HepG2 (cell line): ENCODE results near the gene MYORG. TPM values are rescaled to one million over a fixed set of nuclear protein-coding genes. Genes with fewer than 3 reads are reported as not detected.

Source experiments
- BATF2 ChIP-seq: sonication (generic); formaldehyde crosslinking; IDR thresholded peaks from 2 replicates; pipeline ENCODE4 v1.8.0; 2022; ENCODE audit warnings: mild to moderate bottlenecking, missing genetic modification reagents, moderate library complexity
- DZIP1 ChIP-seq: sonication (generic); formaldehyde crosslinking; IDR thresholded peaks from 2 replicates; pipeline ENCODE4 v1.5.0; 2020; ENCODE audit warnings: mild to moderate bottlenecking, missing genetic modification reagents
- FOXK1 ChIP-seq: sonication (generic); formaldehyde crosslinking; IDR thresholded peaks from 2 replicates; pipeline ENCODE4 v1.4.0; 2020; ENCODE audit warnings: low read depth, missing genetic modification reagents, borderline replicate concordance
- GZF1 ChIP-seq: sonication (generic); formaldehyde crosslinking; IDR thresholded peaks from 2 replicates; pipeline ENCODE4 v1.5.1; 2020; ENCODE audit warnings: mild to moderate bottlenecking, missing genetic modification reagents
- JUND ChIP-seq: sonication (generic); formaldehyde crosslinking; IDR thresholded peaks from 2 replicates; pipeline ENCODE4 v1.8.0; 2022; ENCODE audit warnings: mild to moderate bottlenecking, missing genetic modification reagents
- MAFF ChIP-seq: IDR thresholded peaks from 2 replicates; pipeline ENCODE4 v1.6.1; 2011; ENCODE audit warnings: low read depth, low read length, improper control_type of control experiment
- NFKBIZ ChIP-seq: IDR thresholded peaks from 2 replicates; pipeline ENCODE4 v1.6.1; 2018; ENCODE audit warnings: missing genetic modification reagents, missing compliant biosample characterization
- ONECUT2 ChIP-seq: sonication (generic); formaldehyde crosslinking; IDR thresholded peaks from 2 replicates; pipeline ENCODE4 v1.4.0; 2020; ENCODE audit warnings: missing genetic modification reagents
- POLR2AphosphoS2 ChIP-seq: IDR thresholded peaks from 2 replicates; pipeline ENCODE4 v1.6.1; 2011; ENCODE audit warnings: low read depth, low read length, improper control_type of control experiment
- PRDM4 ChIP-seq: sonication (generic); formaldehyde crosslinking; IDR thresholded peaks from 2 replicates; pipeline ENCODE4 v1.9.0; 2021; ENCODE audit warnings: missing genetic modification reagents, borderline replicate concordance
- RORA ChIP-seq: sonication (generic); formaldehyde crosslinking; IDR thresholded peaks from 2 replicates; pipeline ENCODE4 v1.5.0; 2020; ENCODE audit warnings: mild to moderate bottlenecking, missing genetic modification reagents, moderate library complexity
- SMAD9 ChIP-seq: sonication (generic); formaldehyde crosslinking; IDR thresholded peaks from 2 replicates; pipeline ENCODE4 v1.5.1; 2020; ENCODE audit warnings: mild to moderate bottlenecking, missing genetic modification reagents
- SSRP1 ChIP-seq: IDR thresholded peaks from 2 replicates; pipeline ENCODE4 v1.6.1; 2016; ENCODE audit warnings: control low read depth
- STAT6 ChIP-seq: sonication (generic); formaldehyde crosslinking; IDR thresholded peaks from 2 replicates; pipeline ENCODE4 v1.4.0; 2020; ENCODE audit warnings: missing genetic modification reagents, mild to moderate bottlenecking, borderline replicate concordance
- ZBTB1 ChIP-seq: sonication (generic); formaldehyde crosslinking; IDR thresholded peaks from 2 replicates; pipeline ENCODE4 v1.4.0; 2020; ENCODE audit warnings: missing genetic modification reagents, borderline replicate concordance
- ZC3H4 ChIP-seq: sonication (generic); formaldehyde crosslinking; IDR thresholded peaks from 2 replicates; pipeline ENCODE4 v1.4.0; 2020; ENCODE audit warnings: missing genetic modification reagents, borderline replicate concordance
- ZNF367 ChIP-seq: sonication (generic); formaldehyde crosslinking; IDR thresholded peaks from 2 replicates; pipeline ENCODE4 v1.4.0; 2020; ENCODE audit warnings: missing genetic modification reagents, borderline replicate concordance
- ZNF430 ChIP-seq: sonication (generic); formaldehyde crosslinking; IDR thresholded peaks from 2 replicates; pipeline ENCODE4 v1.9.0; 2021; ENCODE audit warnings: mild to moderate bottlenecking, missing genetic modification reagents
- ZNF501 ChIP-seq: sonication (generic); formaldehyde crosslinking; IDR thresholded peaks from 2 replicates; pipeline ENCODE4 v1.5.1; 2020; ENCODE audit warnings: mild to moderate bottlenecking, moderate library complexity, missing genetic modification reagents
- ZNF891 ChIP-seq: sonication (generic); formaldehyde crosslinking; IDR thresholded peaks from 2 replicates; pipeline ENCODE4 v1.5.0; 2020; ENCODE audit warnings: mild to moderate bottlenecking, missing genetic modification reagents
- ZSCAN29 ChIP-seq: sonication (generic); formaldehyde crosslinking; conservative IDR thresholded peaks from 2 replicates; pipeline ENCODE4 v1.4.0; 2020; ENCODE audit warnings: mild to moderate bottlenecking, missing genetic modification reagents
- polyA plus RNA-seq, 8 experiments: library from polyadenylated mRNA; depleted of rRNA in 3 of 8; stranded (reverse) in 7 of 8; unstranded in 1 of 8; fragments of >200 nt; fragmentation: Illumina TruSeq in 4 of 8; extraction: Trizol in 4 of 8; gene quantifications; 2 replicates each; pipeline versions ENCODE4 v1.2.1 to v1.2.3, GENCODE V29; 2011 to 2016; ENCODE audit warnings: low read depth in 4 of 8, missing spikeins in 1 of 8, mixed read lengths in 1 of 8; ENCODE audit not compliant: insufficient read depth in 1 of 8
- total RNA-seq, 5 experiments: library from RNA; depleted of rRNA; stranded (reverse); fragments of >200 nt; fragmentation: Illumina TruSeq; extraction: Trizol; gene quantifications; 2 replicates each; pipeline ENCODE4 v1.2.3, GENCODE V29; 2016; ENCODE audit warnings: low read depth in 1 of 5

MYORG gene
- total and polyA plus RNA-seq, 2 of the 13 experiments (the other 11 are each of a cell fraction or from before 2014, with no cell fraction given): 11.1 to 22.4 TPM

GRCh38 chr9:34374905-34375552, 1.7 kb downstream of the MYORG start (continued):
- TF ChIP-seq BATF2 (no peak), GZF1 (CRISPR knock-in tag) (0 out of 2 replicates have a peak, but pooled peaks have one; percentile 25), DZIP1 (CRISPR knock-in tag) (no peak), ZNF430 (no peak), POLR2AphosphoS2 (no peak), ZC3H4 (CRISPR knock-in tag) (no peak), NFKBIZ (CRISPR knock-in tag) (no peak), ONECUT2 (CRISPR knock-in tag) (no peak), SSRP1 (no peak), SMAD9 (CRISPR knock-in tag) (no peak), ZBTB1 (CRISPR knock-in tag) (no peak), RORA (CRISPR knock-in tag) (no peak), ZNF367 (CRISPR knock-in tag) (no peak), ZNF891 (CRISPR knock-in tag) (no peak), PRDM4 (CRISPR knock-in tag) (no peak), FOXK1 (peak; percentile 57; the same call in 1 of the 2 replicates), ZNF501 (no peak; the same call in 1 of the 2 replicates), ZSCAN29 (CRISPR knock-in tag) (no peak; the same call in 1 of the 2 replicates), STAT6 (CRISPR knock-in tag) (0 out of 2 replicates have a peak, but pooled peaks have one; percentile 62), JUND (CRISPR knock-in tag) (no peak), MAFF (no peak)
